ENCODE data around the gene PHTF1. TPM values are rescaled to one million over a fixed set of nuclear protein-coding genes. Genes with fewer than 3 reads are reported as not detected.

PHTF1 gene
- total and polyA plus RNA-seq, 2 donors (not counting 1 experiment from before 2014, with no cell fraction given), result 3.6 to 18.5 TPM

DNA sequence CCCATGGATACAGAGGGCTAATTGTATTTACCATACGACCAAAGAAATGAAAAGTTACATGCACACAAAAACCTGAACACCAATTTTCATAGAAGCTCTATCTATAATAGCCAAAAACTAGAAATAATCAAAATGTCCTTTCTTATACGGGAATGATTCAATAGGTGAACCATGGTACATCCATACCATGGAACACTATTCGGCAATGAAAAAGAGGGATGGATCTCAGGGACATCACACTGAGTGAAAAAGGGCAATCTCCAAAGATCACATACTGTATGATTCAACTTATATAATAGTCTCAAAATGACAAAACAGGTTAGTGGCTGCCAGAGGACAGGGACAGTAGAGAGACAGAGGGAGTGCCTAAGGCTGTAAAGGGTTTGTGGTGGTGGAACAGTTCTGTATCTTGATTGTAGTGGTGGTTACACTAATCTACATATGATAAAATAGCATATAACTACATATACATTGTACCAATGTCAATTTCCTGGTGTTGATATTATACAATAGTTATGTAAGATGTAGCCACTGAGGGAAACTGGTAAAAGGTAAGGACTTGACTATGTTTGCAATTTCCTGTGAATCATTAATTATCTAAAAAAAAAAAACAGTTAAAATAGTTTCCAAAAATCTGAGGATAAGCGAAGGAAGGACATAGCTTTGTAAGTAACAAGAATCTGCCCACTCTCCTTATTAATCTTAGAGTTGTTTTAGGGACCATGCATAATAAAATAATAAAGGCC lies 49.3 kb upstream of the PHTF1 start:
- ATAC-seq (ENCODE audit: low read depth) (no peak), DNase-seq (no peak)
- peaks cover 59% of the 10 kb centered on the region for H3K4me1 Mint-ChIP-seq
- Histone ChIP-seq H3K9me3 (ENCODE audit: control extremely low read depth in 1 of 3, control insufficient read depth in 2 of 3, insufficient read depth in 1 of 3, low read length in 2 of 3) (no peaks in the 10 kb centered on the region), H3K9ac (ENCODE audit: low read length) (no peak overlapping the region), H3K36me3 (replicated peaks in 1 of 2; ENCODE audit: control extremely low read depth in 1 of 2, control insufficient read depth in 1 of 2, extremely low read depth in 1 of 2, insufficient read depth in 2 of 2, low read length in 1 of 2) (peaks cover 0 to 7% of the 10 kb centered on the region in 2 experiments), H3K79me2 (ENCODE audit: control insufficient read depth, insufficient read depth, low read length) (peaks cover 81% of the 10 kb centered on the region), H2AFZ (ENCODE audit: insufficient read depth, low read depth, low read length, poor library complexity, severe bottlenecking) (no peak overlapping the region), H3K27ac (ENCODE audit: low read length in 2 of 2) (no peak overlapping the region), H3K27me3 (replicated peaks in 1 of 4; ENCODE audit: control extremely low read depth in 1 of 4, control insufficient read depth in 3 of 4, insufficient read depth in 4 of 4, low read length in 3 of 4) (no peaks in the 10 kb centered on the region), H3K4me2 (replicated peaks; ENCODE audit: low read depth, low read length, poor library complexity, severe bottlenecking) (no peak overlapping the region), H3K4me1 (ENCODE audit: control insufficient read depth in 2 of 2, insufficient read depth in 2 of 2, low read length in 2 of 2) (peaks cover 33 to 39% of the 10 kb centered on the region in 2 donors), H3K4me3 (ENCODE audit: control extremely low read depth in 1 of 5, extremely low read depth in 1 of 5, insufficient read depth in 1 of 5, low read depth in 2 of 5, low read length in 4 of 5) (no peak overlapping the region), H4K20me1 (ENCODE audit: control insufficient read depth, insufficient read depth, low read length, poor library complexity, severe bottlenecking) (peaks cover 54% of the 10 kb centered on the region)
- H3K9me3 Mint-ChIP-seq (ENCODE audit: insufficient read depth), result no peaks in the 10 kb centered on the region
- WGBS (ENCODE audit: insufficient coverage), result 100% methylated on average over 1 of the region's 4 CpGs
- TF ChIP-seq, protein P1, sequence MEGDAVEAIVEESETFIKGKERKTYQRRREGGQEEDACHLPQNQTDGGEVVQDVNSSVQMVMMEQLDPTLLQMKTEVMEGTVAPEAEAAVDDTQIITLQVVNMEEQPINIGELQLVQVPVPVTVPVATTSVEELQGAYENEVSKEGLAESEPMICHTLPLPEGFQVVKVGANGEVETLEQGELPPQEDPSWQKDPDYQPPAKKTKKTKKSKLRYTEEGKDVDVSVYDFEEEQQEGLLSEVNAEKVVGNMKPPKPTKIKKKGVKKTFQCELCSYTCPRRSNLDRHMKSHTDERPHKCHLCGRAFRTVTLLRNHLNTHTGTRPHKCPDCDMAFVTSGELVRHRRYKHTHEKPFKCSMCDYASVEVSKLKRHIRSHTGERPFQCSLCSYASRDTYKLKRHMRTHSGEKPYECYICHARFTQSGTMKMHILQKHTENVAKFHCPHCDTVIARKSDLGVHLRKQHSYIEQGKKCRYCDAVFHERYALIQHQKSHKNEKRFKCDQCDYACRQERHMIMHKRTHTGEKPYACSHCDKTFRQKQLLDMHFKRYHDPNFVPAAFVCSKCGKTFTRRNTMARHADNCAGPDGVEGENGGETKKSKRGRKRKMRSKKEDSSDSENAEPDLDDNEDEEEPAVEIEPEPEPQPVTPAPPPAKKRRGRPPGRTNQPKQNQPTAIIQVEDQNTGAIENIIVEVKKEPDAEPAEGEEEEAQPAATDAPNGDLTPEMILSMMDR (IDR thresholded peaks at IDR 0.05), result no peak
- TF ChIP-seq EZH2 (IDR thresholded peaks at IDR 0.05; ENCODE audit: borderline replicate concordance, insufficient read depth, low read depth, low read length, poor library complexity, severe bottlenecking), result no peak
- POLR2A ChIA-PET, result no interaction called here
- H3K4me3 Mint-ChIP-seq, result peak overlapping the region; percentile 18
- no peak overlapping the region for H3K27ac Mint-ChIP-seq
- CTCF ChIA-PET, result no interaction called here
- intact Hi-C loops (cut with micrococcal nuclease), result no loop called here
- H3K27me3 Mint-ChIP-seq, result no peaks in the 10 kb centered on the region

DNA sequence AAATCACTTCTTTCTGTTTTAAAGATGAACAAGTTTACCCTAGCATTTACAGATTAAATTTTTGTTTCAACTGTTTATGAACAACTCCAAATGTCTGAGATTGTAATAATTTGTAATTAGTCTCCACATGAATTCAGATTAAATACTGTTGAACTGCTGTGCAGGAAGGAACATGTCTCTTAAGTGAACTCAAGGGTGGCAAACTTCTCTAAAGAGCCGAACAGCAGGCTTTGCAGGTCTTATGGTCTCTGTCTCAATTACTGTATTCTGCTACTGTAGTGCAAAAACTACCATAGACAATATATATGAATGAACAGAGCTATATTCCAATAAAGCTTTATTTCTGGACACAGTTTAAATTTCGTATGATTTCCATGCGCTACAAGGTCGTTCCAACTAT lies 46.4 kb upstream of the PHTF1 start:
- no peak overlapping the region for H3K9ac ChIP-seq (ENCODE audit: low read length)
- H3K27ac Mint-ChIP-seq, result no peak overlapping the region
- 100% methylated on average over 3 of the region's 4 CpGs for whole genome bisulfite sequencing (ENCODE audit: insufficient coverage)
- no peak for ATAC-seq (ENCODE audit: low read depth)
- H3K79me2 ChIP-seq (ENCODE audit: control insufficient read depth, insufficient read depth, low read length), result peaks cover 99% of the 10 kb centered on the region
- TF ChIP-seq, protein P1 (IDR thresholded peaks at IDR 0.05), result no peak
- no peak for TF ChIP-seq EZH2 (IDR thresholded peaks at IDR 0.05; ENCODE audit: borderline replicate concordance, insufficient read depth, low read depth, low read length, poor library complexity, severe bottlenecking)
- H3K4me3 Mint-ChIP-seq, result no peak overlapping the region
- ChIA-PET CTCF (interaction anchor here (0.8 kb wide), 1 partner anchor 54 kb away, joined by 3 read pairs; no protein-coding TSS in a partner anchor), POLR2A (no interaction called here)
- intact Hi-C loops (cut with micrococcal nuclease), result no loop called here
- peaks cover 62% of the 10 kb centered on the region for H3K4me1 Mint-ChIP-seq
- H4K20me1 ChIP-seq (ENCODE audit: control insufficient read depth, insufficient read depth, low read length, poor library complexity, severe bottlenecking), result peaks cover 71% of the 10 kb centered on the region
- peaks cover 17 to 34% of the 10 kb centered on the region in 2 donors for H3K4me1 ChIP-seq (ENCODE audit: control insufficient read depth in 2 of 2, insufficient read depth in 2 of 2, low read length in 2 of 2)
- no peaks in the 10 kb centered on the region for H3K27me3 Mint-ChIP-seq
- H3K27me3 ChIP-seq (replicated peaks in 1 of 4; ENCODE audit: control extremely low read depth in 1 of 4, control insufficient read depth in 3 of 4, insufficient read depth in 4 of 4, low read length in 3 of 4), result no peaks in the 10 kb centered on the region
- H3K9me3 ChIP-seq (ENCODE audit: control extremely low read depth in 1 of 3, control insufficient read depth in 2 of 3, insufficient read depth in 1 of 3, low read length in 2 of 3), result no peaks in the 10 kb centered on the region
- H3K27ac ChIP-seq (ENCODE audit: low read length in 2 of 2), result no peak overlapping the region
- DNase-seq, result no peak
- no peak overlapping the region for H3K4me3 ChIP-seq (ENCODE audit: control extremely low read depth in 1 of 5, extremely low read depth in 1 of 5, insufficient read depth in 1 of 5, low read depth in 2 of 5, low read length in 4 of 5)
- peaks cover 0 to 4% of the 10 kb centered on the region in 2 experiments for H3K36me3 ChIP-seq (replicated peaks in 1 of 2; ENCODE audit: control extremely low read depth in 1 of 2, control insufficient read depth in 1 of 2, extremely low read depth in 1 of 2, insufficient read depth in 2 of 2, low read length in 1 of 2)
- no peak overlapping the region for H2AFZ ChIP-seq (ENCODE audit: insufficient read depth, low read depth, low read length, poor library complexity, severe bottlenecking)
- H3K4me2 ChIP-seq (replicated peaks; ENCODE audit: low read depth, low read length, poor library complexity, severe bottlenecking), result peak overlapping the region; percentile 29
- no peaks in the 10 kb centered on the region for H3K9me3 Mint-ChIP-seq (ENCODE audit: insufficient read depth)
